Stimulated activated CD8-positive, alpha-beta memory T cell treated with anti-CD3 and anti-CD28 coated beads, Interleukin-2, amount 100 ng/mL, for 1 hour (primary cell): ENCODE data around the gene TTYH1.
"Not testable (repeated sequence)": the region's sequence is repeated elsewhere in the genome, so short reads cannot be mapped to it uniquely, and the experiment has no call there.

Experiments used
- DNase-seq, 2 donors: peaks; one replicate each; pipeline ENCODE4 v3.0.0-alpha.2; 2020; ENCODE audit warnings: low read depth in 2 of 2

Gene TTYH1

DNA sequence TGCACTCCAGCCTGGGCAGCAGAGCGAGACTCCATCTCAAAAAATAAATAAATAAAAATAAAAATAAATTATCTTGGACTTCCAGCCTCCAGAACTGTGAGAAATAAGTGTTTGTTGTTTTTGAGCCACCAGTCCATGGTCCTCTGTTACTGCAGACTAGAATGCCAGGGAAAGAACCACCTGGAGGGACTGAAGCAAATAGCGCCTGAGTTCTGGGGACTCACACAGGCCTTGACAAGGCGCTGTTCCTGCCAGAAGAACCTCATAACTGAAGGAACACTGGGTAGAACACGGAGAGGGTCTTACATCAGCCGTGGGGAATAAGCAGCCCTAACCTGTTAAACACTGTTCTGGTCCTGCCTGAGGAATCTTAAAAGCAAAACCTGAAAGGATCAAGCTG is 25.4 kb downstream of the TTYH1 start:
- DNase-seq, result no peak

DNA sequence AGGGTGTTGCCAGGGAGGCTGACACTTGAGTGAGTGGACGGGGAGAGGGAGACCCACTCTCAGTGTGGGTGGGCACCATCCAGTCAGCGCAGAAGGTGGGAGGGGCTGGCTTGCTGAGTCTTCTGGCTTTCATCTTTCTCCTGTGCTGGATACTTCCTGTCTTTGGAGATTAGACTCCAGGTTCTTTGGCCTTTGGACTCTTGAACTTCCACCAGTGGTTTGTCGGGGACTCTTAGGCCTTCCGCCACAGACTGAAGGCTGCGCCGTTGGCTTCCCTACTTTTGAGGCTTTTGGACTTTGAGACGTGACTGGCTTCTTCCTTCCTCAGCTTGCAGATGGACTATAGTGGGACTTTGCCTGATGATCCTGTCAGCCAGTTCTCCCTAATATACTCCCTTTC is 29.5 kb downstream of the TTYH1 start:
- DNase-seq, result no peak

DNA sequence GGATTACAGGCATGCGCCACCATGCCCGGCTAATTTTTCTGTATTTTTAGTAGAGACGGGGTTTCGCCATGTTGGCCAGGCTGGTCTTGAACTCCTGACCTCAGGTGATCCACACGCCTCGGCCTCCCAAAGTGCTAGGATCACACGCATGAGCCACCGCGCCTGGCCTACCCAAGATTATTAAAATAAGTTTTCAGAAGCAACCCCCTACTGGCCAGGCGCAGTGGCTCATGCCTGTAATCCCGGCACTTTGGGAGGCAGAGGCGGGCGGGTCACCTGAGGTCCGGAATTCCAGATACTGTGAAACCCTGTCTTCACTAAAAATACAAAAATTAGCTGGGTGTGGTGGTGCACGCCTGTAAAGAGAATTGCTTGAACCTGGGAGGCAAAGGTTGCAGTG is 31.1 kb downstream of the TTYH1 start:
- DNase-seq, result not testable (repeated sequence)

DNA sequence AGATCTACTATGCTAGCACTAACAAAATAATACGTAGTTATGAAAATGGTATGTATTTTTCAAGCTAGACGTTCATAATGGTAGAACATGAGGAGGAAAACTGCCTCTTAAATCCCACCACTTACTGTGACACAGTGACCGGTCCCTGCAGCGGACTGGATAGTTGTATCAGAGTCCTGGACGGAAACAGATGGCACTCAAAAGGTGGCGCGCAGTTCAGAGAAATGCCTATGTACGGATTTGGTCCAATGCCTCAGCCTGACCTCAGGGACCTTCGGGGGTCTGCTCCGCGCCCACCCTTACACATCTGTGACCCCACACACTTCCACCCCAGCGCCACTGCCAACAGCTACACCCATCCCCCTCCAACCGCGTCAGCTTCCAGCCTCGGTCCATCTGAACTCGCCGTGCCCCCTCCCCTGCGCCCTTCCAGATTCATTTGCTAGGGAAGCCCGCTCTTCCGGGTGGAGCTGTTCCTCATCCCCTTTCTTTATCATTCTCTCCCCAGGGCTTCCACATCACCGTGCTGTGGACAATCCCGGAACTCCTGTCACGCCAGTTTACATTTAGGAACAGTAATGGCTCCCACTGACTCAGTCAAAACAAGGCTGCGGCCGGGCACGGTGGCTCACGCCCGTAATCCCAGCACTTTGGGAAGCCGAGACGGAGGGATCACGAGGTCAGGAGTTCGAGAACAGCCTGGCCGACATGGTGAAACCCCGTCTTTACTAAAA is 32.9 kb downstream of the TTYH1 start:
- DNase-seq, result no peak

DNA sequence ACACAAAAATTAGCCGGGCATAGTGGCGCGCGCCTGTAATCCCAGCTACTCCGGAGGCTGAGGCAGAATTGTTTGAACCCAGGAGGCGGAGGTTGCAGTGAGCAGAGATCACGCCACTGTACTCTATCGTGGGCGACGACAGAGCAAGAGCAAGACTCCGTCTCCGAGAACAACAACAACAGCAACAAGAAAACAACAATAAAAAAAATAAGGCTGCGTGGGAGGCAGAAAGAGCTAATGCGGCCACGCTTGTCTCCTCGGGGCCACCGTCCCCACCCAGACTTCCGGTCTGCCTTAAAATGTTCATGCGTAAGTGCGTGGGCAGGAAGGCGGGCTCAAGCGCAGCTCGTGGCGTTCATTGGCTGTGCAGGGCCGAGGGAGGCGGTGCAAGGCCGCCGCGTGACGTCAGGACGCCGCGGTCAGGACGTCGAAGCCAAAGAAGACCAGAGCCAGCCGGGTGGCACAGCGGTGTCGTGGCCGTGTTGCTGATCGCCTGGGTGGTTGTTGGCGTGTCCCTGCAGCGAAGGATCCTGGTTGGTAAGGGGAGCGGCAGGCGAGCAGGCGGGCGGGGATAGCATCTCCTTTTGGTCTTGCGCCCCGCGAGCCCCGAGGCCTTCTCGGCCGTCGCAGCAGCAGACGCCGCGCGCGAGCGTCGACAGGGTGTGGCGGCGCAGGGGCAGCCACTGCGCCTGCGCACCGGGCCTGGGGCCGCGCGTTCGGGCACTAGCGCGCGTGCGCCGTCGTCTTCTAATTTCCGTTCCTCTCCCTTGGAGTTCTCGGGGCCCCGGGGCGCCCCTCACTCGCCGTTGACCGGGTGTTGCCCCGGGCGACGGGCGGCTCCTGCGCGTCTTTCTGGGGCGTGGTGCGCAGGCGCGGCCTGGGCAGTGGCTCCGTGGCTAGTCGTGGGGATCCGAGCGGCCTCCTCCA is 33.8 kb downstream of the TTYH1 start, which contains the start of gene LENG8:
TSS of gene LENG8 (plus strand) at position 426 of the 927 bp plus-strand sequence. CDS start 2,146 bp downstream, outside the sequence.
- DNase-seq, result peak; percentile 95 to 96

DNA sequence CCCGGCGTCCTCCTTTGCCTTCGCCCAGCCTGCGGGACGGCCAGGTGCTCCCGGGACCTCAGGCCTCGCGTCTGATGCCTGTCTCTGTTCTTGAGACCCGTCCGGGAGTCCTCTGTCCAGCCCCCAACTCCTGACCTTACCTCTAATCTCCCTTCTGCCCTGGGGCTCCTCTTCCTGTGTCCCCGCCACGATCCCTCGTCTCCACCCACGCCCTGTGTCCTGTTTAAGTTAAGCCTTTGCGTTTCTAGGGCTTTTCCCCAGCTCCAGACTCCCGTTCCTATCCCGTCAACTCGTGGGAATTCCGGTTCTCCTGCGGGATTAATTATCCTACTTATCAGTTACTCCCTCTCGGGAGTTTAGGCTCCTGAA is 34.4 kb downstream of the TTYH1 start:
- DNase-seq, result no peak

DNA sequence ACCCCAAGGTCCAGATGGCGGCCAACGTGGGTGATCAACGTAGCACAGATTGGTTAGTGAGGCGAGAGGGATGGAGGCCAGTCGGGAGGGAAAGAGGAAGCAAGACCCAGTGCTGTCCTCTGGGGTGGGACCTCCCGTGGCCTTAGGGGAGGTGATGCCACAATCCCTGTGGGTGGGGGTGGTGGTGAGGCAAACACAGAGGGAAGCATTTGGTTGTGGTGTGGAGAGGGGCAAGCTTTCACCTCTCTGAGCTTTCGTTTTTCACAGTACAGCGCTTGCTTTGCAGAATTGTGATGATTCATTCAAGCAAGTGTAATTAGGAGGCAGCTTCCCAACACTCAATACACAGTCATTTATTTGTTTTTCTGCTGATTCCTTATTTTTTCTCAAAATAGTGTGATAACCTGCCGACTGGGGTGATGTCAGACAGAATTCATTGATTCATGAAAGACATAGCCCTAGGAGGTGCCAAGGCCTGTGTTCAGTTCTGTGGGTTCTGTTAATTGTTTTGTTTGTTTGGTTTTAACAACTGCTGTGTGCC is 36.1 kb downstream of the TTYH1 start:
- no peak for DNase-seq

DNA sequence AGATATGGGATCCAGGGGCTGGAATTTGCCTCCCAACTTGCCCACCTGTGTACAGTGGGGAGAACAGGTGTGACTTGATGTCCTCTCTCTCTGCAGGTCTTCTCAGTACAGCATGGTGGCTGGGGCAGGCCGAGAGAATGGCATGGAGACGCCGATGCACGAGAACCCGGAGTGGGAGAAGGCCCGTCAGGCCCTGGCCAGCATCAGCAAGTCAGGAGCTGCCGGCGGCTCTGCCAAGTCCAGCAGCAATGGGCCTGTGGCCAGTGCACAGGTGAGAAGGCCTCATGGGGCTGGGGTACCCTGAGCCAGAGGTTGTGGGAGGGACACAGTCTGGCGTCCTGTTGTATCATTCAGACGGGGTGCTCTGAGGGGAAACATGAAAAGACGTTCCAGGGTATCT is 36.7 kb downstream of the TTYH1 start:
- no peak for DNase-seq

DNA sequence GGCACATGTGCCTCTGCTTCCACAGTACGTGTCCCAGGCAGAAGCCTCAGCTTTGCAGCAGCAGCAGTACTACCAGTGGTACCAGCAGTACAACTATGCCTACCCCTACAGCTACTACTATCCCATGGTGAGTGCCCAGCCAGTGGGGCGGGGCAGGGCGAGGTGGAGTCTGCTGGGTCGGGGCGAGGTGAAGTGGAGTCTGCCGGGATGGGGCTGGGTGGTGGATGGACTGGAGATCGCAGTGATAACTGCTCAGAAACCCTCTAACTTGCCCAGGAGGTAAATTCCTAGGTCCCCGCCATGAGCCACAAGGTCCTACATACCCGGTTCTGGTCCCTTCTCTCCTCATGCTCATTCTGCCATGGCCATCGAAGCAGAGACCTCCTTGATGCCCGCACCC is 37.4 kb downstream of the TTYH1 start:
- no peak for DNase-seq

DNA sequence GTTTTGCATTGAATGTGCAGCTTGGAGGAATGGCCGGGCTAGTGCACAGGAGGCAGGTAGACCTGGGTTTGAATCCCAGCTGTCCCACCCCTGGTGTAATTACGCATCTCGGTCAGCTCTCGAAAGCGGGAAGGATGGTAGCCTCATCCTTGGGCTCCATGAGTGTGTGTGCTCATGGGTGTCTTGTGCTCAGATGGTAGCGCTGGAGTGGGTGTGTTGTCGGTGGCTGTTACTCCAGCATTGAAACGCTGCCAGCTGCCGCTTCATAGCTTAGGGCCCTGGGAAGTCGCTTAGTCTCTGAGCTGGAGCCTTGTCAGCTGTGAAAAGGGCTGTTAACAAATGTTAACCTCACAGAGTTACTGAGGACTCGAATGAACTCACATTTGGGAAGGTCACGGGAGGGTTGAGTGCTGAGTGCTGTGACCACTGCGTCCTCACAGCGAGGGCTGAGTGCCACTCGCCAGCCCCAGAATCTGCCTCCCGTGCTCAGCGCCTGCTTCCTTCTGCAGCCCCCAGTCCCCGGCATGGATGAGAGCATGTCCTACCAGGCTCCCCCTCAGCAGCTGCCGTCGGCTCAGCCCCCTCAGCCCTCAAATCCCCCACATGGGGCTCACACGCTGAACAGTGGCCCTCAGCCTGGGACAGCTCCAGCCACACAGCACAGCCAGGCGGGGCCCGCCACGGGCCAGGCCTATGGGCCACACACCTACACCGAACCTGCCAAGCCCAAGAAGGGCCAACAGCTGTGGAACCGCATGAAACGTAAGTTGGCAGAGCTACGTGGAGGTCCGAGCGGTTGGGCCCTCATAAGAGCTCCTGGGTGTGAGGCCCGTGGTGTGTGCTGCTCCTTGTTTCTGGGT is 38.9 kb downstream of the TTYH1 start:
- no peak for DNase-seq

DNA sequence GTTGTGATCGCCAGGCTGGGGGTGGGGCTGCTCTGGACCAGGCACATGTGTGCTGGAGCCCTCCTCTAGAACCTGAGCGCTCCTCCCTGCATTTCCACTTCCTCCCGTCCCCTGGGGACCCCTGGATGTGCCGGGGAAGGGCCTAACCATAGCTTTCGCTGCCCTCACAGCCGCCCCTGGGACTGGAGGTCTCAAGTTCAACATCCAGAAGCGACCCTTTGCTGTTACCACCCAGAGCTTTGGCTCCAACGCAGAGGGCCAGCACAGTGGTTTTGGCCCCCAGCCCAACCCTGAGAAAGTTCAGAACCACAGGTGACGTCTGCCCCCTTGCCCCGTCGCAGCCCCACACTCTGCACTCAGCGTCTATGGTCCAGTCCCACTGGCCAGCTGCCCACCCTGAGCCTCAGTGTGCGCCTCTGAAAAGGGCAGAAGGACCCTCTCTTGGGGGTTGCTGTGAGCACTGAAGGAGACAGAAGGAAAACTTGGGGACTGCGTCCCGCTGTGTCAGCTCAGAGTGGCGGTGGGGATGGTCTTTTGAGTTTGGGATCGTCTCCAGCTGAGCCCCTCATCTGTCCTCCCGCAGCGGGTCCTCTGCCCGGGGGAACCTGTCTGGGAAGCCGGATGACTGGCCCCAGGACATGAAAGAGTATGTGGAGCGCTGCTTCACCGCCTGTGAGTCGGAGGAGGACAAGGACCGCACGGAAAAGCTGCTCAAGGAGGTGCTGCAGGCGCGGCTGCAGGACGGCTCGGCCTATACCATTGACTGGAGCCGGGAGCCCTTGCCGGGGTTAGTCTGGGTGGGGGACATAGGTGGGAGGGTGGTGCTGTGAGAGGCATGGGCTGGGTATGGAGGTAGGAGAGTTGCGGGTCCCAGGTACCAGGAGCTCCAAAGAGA is 39.8 kb downstream of the TTYH1 start:
- no peak for DNase-seq

DNA sequence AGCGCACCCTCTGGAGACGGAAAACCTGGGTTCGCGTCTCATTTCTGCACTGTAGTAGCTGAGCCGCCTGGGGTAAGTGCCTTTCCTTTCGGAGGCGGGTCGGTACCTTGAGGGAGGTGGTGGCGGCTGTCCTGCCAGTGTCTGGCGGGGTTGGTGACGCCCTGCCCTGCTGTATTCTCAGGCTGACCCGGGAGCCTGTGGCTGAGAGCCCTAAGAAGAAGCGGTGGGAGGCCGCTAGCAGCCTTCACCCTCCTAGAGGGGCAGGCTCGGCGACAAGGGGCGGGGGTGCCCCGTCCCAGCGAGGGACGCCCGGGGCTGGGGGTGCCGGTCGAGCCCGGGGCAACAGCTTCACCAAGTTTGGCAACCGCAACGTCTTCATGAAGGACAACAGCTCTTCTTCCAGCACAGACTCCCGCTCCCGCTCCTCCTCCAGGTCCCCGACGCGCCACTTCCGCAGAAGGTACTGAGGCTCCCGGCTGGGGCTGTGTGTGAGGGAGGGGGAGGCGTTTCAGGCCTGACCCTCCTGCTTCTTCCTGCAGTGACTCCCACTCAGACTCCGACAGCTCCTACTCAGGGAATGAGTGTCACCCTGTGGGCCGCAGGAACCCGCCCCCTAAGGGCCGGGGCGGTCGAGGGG is 40.6 kb downstream of the TTYH1 start:
- DNase-seq, result no peak

DNA sequence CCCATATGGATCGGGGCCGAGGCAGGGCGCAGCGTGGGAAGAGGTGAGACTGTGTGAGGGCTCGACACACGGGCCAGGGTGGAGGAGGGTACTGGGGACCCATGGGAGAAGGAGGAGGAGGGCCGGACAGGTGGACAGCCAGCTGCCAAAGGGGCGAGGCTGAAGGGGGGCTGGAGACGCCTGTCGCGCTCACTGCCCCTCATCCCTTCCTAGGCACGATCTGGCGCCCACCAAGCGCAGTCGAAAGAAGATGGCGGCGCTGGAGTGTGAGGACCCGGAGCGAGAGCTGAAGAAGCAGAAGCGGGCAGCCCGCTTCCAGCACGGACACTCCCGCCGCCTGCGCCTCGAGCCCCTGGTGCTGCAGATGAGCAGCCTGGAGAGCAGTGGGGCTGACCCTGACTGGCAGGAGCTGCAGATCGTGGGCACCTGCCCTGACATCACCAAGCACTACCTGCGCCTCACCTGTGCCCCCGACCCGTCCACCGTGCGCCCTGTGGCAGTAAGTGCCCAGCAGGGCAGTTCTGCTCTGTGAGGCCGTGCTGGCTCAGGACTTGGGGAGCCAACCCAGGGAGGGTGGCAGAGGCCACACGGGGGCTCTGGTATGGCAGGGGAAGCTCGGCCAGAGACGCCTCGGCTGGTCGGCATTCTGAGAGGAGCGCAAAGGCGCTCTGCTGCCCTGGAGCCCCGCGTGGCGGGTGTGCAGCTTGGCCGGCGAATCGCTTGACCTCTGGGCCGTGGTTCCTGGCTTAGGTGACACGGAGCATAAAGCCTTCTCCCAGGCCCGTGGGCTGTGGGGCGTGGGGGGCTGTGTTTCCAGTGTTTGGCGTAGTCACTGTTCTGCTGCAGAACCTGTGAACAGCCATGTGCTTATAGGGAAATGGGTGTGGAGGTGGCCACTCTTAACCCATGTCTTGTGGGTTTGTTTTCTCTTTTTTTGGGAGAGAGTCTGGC is 41.4 kb downstream of the TTYH1 start:
- no peak for DNase-seq

DNA sequence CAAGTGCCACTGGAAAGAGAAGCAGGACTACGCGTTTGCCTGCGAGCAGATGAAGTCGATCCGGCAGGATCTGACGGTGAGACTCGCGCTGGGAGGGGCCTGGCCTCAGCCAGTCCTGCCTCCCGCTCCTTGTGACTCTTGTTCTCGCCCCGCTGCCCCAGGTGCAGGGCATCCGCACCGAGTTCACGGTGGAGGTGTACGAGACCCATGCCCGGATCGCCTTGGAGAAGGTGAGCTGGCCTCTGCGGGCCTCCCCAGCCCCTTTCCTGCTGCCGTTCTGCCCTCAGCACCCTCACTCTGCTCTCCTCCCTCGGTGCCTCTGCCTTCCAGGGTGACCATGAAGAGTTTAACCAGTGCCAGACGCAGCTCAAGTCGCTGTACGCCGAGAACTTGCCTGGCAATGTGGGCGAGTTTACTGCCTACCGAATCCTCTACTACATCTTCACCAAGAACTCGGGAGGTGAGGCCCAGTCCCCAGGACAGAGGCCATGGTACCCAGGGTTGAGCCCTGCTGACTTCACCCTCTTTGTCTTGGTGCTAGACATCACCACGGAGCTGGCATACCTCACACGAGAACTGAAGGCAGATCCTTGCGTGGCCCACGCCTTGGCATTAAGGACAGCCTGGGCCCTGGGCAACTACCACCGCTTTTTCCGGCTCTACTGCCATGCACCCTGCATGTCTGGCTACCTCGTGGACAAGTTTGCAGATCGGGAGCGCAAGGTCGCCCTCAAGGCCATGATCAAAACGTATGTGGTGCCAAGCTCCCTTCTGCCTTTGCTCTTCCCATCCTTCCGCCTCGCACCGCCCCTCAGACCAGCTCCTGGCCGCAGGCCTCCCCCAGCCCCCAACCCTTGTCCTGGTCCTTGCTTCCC is 42.7 kb downstream of the TTYH1 start:
- DNase-seq, result no peak

DNA sequence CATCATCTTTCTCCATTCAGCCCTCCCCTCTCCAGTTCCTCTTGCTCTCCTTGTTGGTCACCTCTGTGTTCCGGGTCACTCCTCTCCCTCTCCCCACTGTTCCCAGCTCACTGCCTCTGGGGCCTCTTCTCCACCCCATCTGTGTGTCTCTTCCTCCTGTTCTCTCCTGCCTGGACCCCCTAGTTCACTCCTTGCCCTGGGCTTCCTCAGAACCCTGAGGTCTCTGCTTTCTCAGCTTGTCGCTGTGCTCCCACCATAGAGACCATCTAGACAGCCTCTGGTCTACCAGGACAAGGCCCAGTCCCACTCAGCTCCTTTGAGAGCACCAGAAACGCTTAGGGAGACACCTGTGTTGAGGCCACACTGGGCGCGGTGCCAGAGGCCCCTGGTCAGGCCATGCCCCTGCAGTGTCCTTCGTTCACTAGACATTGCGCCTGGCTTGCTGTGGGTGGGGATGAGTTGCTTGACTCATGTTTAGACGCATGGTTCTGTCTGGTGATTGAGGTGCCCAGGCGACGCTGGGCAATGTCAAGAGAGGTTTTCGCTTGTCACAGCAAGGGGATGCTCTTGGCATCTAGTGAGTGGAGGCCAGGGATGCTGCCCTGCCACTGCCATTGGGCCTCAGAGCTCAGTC is 43.5 kb downstream of the TTYH1 start:
- DNase-seq, result no peak

DNA sequence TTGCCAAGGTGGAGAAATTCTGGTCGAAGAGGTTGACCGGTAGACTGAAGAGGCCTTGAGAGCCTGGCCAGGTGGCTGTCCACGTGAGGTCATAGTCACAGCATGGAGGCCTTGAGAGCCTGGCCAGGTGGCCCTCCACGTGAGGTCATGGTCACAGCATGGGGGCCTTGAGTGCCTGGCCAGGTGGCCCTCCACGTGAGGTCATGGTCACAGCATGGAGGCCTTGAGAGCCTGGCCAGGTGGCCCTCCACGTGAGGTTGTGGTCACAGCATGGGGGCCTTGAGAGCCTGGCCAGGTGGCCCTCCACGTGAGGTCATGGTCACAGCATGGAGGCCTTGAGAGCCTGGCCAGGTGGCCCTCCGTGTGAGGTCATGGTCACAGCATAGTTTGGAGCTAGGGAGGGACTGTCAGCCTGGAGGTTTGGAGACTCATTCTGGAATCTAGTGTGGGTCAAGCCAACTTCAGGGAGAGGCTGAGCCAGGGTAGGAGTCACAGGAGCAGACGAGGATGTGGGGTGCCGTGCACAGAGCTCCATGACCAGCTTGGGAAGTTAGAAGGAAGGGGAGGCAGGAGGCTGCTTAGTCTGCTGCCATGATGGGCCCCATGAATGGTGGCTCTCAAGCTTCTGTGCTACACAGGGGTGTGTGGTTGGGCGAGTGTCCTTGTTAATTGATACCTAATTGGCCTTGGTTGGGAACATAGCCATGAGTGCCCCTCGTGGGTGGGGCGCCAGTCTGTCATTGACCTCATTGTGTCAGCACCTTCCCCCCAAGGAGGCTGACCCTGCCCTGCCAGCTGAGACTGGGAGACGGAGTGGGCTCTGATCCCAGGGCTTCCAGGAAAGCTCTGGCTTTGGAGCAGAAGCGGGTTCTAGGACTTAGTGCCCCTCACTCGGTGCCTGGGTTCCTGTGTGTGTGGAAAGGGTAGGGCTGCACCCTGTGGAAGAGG is 44.3 kb downstream of the TTYH1 start:
- no peak for DNase-seq
